Activated naive CD8-positive, alpha-beta T cell treated with anti-CD3 and anti-CD28 coated beads for 36 hours (primary cell): ENCODE measurements around the gene GFRA1. TPM values are rescaled to one million over a fixed set of nuclear protein-coding genes. Genes with fewer than 3 reads are reported as not detected.

Experiments
- DNase-seq: peaks from one replicate; pipeline ENCODE4 v3.0.0; 2021
- H3K27ac Mint-ChIP-seq: one replicate; pipeline ENCODE4 v1.8.0; 2022; ENCODE audit warnings: mild to moderate bottlenecking, moderate library complexity, mixed read lengths
- H3K27me3 Mint-ChIP-seq: one replicate; pipeline ENCODE4 v1.8.0; 2022; ENCODE audit warnings: mild to moderate bottlenecking, mixed read lengths
- H3K36me3 Mint-ChIP-seq: one replicate; pipeline ENCODE4 v1.8.0; 2021; ENCODE audit warnings: mild to moderate bottlenecking, mixed read lengths
- H3K4me1 Mint-ChIP-seq: one replicate; pipeline ENCODE4 v1.8.0; 2021; ENCODE audit warnings: mixed read lengths
- H3K4me3 Mint-ChIP-seq: one replicate; pipeline ENCODE4 v1.8.0; 2022; ENCODE audit warnings: mild to moderate bottlenecking, moderate library complexity, mixed read lengths
- H3K9me3 Mint-ChIP-seq: one replicate; pipeline ENCODE4 v1.8.0; 2022; ENCODE audit warnings: mixed read lengths
- total RNA-seq, 2 experiments: library from RNA; stranded (reverse); gene quantifications; one replicate each; pipeline ENCODE4 v1.2.3, GENCODE V29; 2021

GFRA1 gene, protein sequence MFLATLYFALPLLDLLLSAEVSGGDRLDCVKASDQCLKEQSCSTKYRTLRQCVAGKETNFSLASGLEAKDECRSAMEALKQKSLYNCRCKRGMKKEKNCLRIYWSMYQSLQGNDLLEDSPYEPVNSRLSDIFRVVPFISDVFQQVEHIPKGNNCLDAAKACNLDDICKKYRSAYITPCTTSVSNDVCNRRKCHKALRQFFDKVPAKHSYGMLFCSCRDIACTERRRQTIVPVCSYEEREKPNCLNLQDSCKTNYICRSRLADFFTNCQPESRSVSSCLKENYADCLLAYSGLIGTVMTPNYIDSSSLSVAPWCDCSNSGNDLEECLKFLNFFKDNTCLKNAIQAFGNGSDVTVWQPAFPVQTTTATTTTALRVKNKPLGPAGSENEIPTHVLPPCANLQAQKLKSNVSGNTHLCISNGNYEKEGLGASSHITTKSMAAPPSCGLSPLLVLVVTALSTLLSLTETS
- total RNA-seq, result not detected

DNA sequence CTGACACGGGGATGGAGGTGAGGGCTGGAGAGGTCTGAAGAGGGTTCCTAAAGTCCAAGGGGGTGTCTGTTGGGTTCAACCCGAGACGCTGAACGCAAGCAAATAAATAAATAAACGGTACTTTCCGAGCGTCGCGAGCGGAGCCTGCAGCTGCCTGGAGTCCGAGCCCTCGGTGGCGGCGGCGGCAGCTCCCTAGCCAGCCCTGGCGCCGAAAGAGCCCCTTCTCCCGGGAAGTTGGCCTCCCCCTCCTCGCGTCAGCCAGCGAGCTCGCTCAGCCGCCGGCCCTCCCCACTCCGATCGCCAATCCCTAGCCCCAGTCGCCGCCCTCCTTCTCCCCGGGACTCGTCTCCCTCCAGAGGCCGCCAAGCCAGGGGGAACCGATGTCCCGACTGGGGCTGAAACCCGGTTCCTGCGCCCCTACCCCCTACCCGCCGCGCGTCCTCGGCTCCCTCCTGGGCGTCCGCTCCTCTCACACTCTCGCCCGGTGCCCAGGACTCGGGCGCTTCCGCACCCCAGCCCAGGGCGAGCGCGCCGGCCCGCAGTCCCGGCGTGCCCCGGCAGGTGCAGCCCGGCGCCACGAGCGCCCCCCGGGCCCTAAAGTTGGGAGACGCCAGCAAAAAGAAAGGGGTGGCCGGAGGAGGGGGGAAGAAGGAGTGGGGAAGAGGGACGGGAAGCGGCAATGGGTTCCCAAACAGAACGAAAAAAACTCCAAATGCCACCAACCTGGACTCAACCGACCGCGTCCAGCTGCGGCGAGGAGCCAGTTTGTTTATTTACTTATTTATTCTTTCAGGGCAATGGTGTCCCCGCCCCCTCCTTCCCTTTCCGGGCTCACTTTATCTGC, at the start of gene GFRA1:
Gene GFRA1 (minus strand): TSS at position 767 of the 844 bp plus-strand sequence. CDS start 1,177 bp downstream, outside the sequence.
- Mint-ChIP-seq H3K4me1 (peaks cover 7% of the 10 kb centered on the region), H3K27me3 (peaks cover 87% of the 10 kb centered on the region), H3K36me3 (no peaks in the 10 kb centered on the region), H3K27ac (no peak within 1 kb of the TSS), H3K9me3 (no peaks in the 10 kb centered on the region), H3K4me3 (peak within 1 kb of the TSS; percentile 43)
- DNase-seq, result no peak

DNA sequence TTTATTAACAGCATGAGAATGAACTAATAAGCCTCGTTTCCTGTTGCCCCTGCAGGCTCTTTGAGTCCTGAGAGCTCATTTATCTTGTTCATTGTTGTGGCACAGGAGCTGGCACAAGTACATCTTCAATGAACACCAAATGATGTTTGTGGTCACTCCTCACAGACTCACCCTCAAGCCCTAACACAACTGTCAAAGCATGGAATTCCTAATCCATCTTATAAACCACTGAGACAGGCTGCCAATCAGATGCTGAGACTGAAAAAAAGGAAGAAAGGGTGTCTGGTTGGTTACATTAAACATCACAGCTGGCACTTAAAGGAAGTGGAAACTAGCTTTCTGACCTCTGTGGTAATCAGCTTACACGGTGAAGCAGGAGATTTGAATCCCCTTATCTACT, 43.5 kb upstream of the GFRA1 start:
- H3K27ac Mint-ChIP-seq, result no peak overlapping the region
- no peaks in the 10 kb centered on the region for H3K9me3 Mint-ChIP-seq
- no peak overlapping the region for H3K4me3 Mint-ChIP-seq
- no peaks in the 10 kb centered on the region for H3K36me3 Mint-ChIP-seq
- peaks cover 5% of the 10 kb centered on the region for H3K4me1 Mint-ChIP-seq
- no peaks in the 10 kb centered on the region for H3K27me3 Mint-ChIP-seq
- no peak for DNase-seq

DNA sequence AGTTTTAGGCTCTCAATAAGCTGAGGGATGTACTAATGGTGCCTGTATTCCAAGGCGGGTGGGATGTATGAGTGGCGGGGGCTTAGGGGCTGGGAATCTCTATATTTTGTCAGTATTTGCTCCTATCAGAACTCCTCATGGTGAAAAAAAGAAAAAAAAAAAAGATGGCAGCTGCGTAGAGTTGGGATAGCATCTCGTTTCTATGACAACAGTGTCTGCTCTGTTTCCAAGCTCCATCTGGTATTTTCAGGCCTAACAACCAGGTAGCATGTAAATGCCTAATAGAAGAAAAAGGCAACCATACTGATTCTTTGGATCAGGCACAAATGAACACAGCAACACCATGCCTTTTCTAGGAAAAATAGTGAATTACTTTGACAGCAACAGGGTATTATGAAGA, 39.5 kb upstream of the GFRA1 start:
- H3K27ac Mint-ChIP-seq, result no peak overlapping the region
- no peak for DNase-seq
- peaks cover 5% of the 10 kb centered on the region for H3K4me1 Mint-ChIP-seq
- H3K27me3 Mint-ChIP-seq, result no peaks in the 10 kb centered on the region
- H3K36me3 Mint-ChIP-seq, result no peaks in the 10 kb centered on the region
- H3K4me3 Mint-ChIP-seq, result no peak overlapping the region
- no peaks in the 10 kb centered on the region for H3K9me3 Mint-ChIP-seq

DNA sequence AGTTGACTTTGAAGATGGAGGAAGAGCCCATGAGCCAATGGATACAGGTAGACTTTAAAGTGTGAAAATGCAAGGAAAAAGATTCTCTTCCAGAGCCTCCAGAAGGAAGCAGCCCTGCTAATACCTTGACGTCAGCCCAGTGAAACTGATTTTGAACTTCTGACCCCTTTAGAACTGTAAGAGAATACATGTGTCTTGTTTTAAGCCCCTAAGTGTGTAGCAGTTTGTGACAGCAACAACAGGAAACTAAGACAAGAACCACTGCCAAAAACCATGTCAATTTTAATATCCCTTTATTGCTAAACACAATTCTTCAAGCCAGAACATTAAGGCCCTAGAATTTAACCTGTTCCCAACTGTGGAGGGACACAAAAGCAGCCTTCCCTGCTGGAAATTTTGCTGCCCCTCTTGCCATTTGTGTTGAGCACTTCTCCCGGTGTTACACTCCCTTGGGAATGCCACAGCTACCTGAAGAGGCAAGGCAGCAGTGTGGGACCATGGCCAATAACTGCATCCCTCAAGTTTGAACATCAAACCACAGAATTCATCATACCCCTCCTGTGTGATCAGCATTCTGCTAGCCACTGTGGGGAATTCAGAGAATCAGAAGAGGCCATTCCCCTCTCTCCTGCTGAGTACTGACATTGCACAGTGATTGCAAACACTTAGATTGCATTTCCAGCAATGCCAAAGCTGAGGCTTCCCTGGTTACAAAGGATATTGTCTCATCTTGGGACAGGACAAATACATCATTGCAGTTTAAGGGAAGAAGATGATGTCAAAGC, 38.9 kb upstream of the GFRA1 start:
- no peak overlapping the region for H3K27ac Mint-ChIP-seq
- H3K4me3 Mint-ChIP-seq, result no peak overlapping the region
- H3K4me1 Mint-ChIP-seq, result peaks cover 2% of the 10 kb centered on the region
- H3K27me3 Mint-ChIP-seq, result no peaks in the 10 kb centered on the region
- no peak for DNase-seq
- no peaks in the 10 kb centered on the region for H3K36me3 Mint-ChIP-seq
- no peaks in the 10 kb centered on the region for H3K9me3 Mint-ChIP-seq

DNA sequence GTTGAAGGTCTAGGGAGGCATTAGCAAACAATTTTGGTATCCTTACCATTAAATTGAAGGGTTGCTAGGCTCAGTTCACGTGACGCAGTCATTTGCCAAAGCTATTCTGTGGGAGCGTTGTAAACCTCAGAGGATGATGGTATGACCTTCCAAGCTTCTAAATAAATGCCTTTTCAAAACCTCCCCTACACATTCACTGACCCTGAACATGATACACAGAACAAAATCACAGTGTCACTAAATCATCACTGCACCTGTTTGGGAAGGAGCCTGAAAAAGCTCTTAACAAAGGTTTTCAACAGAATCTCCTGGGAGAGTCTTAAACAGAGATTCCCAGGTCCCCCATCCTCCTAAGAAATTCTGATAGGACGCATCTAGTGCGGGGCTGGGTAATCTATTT, 38.0 kb upstream of the GFRA1 start:
- no peaks in the 10 kb centered on the region for H3K27me3 Mint-ChIP-seq
- no peak overlapping the region for H3K27ac Mint-ChIP-seq
- DNase-seq, result no peak
- H3K4me3 Mint-ChIP-seq, result no peak overlapping the region
- H3K36me3 Mint-ChIP-seq, result no peaks in the 10 kb centered on the region
- no peaks in the 10 kb centered on the region for H3K4me1 Mint-ChIP-seq
- no peaks in the 10 kb centered on the region for H3K9me3 Mint-ChIP-seq

DNA sequence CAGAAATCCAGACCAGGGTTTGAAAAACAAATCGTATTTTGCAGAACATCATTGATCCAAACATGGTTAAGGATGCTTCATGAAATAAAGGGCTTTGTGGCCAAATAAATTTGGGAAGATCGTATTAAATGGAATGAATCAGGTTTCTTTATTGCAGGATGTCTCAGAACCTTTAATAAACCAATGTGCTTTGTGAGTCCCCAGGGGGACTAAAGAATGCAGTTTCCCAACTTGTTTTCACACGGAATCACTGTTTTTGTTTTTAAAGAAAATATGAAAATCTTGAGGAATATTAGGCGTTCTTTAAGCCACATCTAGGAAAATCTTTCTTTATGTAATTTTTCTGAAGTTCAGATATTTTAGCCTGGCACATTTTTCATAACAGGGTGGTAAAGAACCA, 34.4 kb upstream of the GFRA1 start:
- Mint-ChIP-seq H3K27ac (no peak overlapping the region), H3K4me1 (no peaks in the 10 kb centered on the region), H3K36me3 (no peaks in the 10 kb centered on the region), H3K4me3 (no peak overlapping the region), H3K9me3 (no peaks in the 10 kb centered on the region), H3K27me3 (no peaks in the 10 kb centered on the region)
- no peak for DNase-seq

DNA sequence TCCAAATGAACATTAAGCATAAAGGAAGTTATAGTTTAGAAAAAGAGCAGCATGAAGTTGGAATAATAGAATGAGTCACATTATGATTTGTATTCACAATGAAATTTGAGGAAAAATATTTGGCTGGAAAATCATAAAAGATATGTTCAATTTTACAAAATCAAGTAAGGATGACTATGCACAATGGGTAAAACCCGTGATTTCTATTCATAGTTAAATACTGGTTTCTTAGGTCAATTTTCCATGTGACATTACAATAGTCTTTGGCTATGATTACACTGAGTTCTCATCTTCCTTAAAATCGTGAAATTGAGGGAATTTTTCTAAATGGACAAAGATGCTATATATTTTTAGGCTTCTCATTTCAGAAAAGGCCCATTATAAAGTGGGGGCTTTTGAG, 33.8 kb upstream of the GFRA1 start:
- H3K27ac Mint-ChIP-seq, result no peak overlapping the region
- DNase-seq, result no peak
- no peaks in the 10 kb centered on the region for H3K36me3 Mint-ChIP-seq
- H3K4me1 Mint-ChIP-seq, result no peaks in the 10 kb centered on the region
- no peaks in the 10 kb centered on the region for H3K27me3 Mint-ChIP-seq
- H3K4me3 Mint-ChIP-seq, result no peak overlapping the region
- no peaks in the 10 kb centered on the region for H3K9me3 Mint-ChIP-seq

DNA sequence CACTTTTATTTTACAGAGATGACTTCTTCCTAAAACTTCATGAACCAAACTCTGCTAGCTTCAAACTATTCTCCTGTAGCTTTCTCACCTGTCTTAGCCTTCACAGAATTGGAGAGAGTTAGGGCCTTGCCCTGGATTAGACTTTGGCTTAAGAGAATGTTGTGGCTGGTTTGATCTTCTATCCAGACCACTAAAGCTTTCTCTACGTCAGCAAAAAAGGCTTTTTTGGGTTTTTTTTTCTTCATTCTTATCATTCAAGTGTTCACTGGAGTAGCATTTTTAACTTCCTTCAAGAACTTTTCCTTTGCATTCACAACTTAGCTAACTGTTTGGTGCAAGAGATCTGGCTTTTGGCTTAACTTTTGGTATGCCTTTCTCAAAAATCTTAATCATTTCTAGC, 31.9 kb upstream of the GFRA1 start:
- Mint-ChIP-seq H3K27me3 (no peaks in the 10 kb centered on the region), H3K27ac (no peak overlapping the region), H3K4me1 (no peaks in the 10 kb centered on the region), H3K9me3 (no peaks in the 10 kb centered on the region), H3K4me3 (no peak overlapping the region), H3K36me3 (no peaks in the 10 kb centered on the region)
- no peak for DNase-seq

DNA sequence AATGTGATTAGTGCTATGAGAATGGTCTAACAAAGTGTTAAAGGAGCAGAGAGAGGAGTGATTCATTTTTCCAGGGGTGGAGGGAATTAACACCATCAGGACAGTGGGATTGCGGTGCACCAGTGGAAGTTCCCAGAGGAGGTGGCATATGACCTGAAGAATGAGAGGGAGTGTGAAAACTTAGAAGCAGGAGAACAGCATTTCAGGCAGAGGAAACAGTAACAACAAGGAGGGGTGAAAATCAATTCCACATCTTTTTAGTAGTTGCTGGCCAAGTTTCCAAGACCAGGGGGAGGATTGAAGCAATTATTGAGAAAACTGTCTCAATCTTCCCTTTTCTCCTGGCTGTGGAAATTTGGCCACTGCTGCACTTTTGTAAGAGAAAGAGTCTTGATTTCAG, 27.5 kb upstream of the GFRA1 start:
- no peak for DNase-seq
- Mint-ChIP-seq H3K4me1 (no peaks in the 10 kb centered on the region), H3K27ac (no peak overlapping the region), H3K9me3 (no peaks in the 10 kb centered on the region), H3K4me3 (no peak overlapping the region), H3K36me3 (no peaks in the 10 kb centered on the region), H3K27me3 (peaks cover 7% of the 10 kb centered on the region)

DNA sequence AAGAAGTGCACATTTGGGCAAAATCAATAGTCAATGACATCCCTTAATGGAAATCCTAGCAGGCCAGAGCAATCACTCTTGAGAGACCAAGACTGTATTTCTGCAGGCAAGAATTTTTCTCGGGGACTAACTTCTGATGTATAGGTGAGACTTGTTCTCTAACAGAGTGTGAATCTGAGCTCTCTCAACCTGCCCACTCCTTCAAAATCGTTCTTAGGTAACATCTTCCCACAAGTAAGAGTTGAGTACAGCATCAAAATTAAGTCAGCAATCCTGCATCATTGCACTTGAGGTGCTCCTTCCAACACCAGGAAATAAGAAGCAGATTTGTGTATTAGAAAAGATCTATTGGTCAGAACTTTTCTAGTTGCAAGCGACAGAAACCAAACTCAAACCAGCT, 25.6 kb upstream of the GFRA1 start:
- DNase-seq, result no peak
- no peaks in the 10 kb centered on the region for H3K9me3 Mint-ChIP-seq
- peaks cover 7% of the 10 kb centered on the region for H3K27me3 Mint-ChIP-seq
- no peaks in the 10 kb centered on the region for H3K4me1 Mint-ChIP-seq
- H3K27ac Mint-ChIP-seq, result no peak overlapping the region
- no peak overlapping the region for H3K4me3 Mint-ChIP-seq
- no peaks in the 10 kb centered on the region for H3K36me3 Mint-ChIP-seq

DNA sequence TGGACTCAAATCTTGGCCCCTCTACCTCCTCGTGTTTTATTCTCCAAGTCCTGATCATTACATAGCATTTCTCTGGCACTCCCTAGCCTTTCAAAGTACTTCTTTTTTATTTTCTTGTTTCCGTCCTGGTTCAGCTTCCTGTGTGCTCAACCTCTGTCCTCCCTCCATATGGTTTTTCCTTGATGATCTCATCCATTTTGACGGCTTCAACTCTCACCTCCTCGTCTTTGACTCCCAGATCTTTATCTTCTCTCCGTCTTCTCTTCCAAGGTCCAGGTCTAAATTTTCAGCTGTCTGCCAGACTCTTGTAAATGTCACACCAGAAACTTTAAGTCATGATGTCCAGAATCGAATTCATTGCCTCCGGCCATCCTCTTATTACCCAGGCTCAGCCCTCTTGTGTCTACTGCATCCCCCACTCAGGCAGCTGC, 23.3 kb upstream of the GFRA1 start:
- no peaks in the 10 kb centered on the region for H3K4me1 Mint-ChIP-seq
- no peaks in the 10 kb centered on the region for H3K36me3 Mint-ChIP-seq
- no peaks in the 10 kb centered on the region for H3K9me3 Mint-ChIP-seq
- peaks cover 13% of the 10 kb centered on the region for H3K27me3 Mint-ChIP-seq
- no peak for DNase-seq
- no peak overlapping the region for H3K4me3 Mint-ChIP-seq
- no peak overlapping the region for H3K27ac Mint-ChIP-seq

DNA sequence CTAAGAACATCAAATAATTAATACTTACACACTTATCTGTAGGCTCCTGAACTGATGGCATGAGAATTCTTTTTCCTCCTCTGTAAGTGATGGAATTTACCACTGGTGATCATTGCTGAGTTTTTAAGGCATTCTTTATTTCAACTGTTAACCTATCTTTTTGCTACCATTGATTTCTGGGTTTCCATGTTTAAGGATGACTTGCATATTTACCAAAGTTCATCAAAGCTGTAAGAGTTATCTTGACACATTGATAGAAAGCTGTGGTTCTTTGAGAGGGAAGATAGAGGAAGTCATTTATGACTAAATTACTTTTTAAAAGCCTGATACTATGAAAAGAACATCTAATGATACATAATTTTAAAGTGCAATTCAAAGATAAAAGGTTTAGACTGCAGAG, 19.5 kb upstream of the GFRA1 start:
- Mint-ChIP-seq H3K4me1 (no peaks in the 10 kb centered on the region), H3K9me3 (peaks cover 2% of the 10 kb centered on the region), H3K4me3 (no peak overlapping the region), H3K36me3 (no peaks in the 10 kb centered on the region), H3K27me3 (peaks cover 10% of the 10 kb centered on the region), H3K27ac (no peak overlapping the region)
- DNase-seq, result no peak

DNA sequence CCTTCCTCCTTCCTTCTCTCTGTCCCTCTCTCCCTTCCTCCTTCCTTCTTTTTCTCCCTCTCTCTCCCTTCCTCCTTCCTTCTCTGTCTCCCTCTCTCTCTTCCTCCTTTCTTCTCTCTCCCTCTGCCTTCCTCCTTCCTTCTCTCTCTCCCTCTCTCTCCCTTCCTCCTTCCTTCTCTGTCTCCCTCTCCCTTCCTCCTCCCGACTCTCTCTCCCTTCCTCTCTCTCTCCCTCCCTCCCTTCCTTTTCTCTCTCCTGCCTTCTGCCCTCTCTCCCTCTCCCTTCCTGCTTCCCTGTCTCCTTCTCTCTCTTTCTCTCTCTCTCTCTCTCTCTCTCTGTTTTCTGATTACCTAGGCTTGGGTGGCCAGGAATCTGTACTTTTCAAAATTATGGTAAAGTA, 16.6 kb upstream of the GFRA1 start:
- Mint-ChIP-seq H3K36me3 (no peaks in the 10 kb centered on the region), H3K9me3 (peaks cover 2% of the 10 kb centered on the region), H3K4me1 (peaks cover 3% of the 10 kb centered on the region), H3K27me3 (peaks cover 24% of the 10 kb centered on the region), H3K27ac (no peak overlapping the region), H3K4me3 (no peak overlapping the region)
- no peak for DNase-seq

DNA sequence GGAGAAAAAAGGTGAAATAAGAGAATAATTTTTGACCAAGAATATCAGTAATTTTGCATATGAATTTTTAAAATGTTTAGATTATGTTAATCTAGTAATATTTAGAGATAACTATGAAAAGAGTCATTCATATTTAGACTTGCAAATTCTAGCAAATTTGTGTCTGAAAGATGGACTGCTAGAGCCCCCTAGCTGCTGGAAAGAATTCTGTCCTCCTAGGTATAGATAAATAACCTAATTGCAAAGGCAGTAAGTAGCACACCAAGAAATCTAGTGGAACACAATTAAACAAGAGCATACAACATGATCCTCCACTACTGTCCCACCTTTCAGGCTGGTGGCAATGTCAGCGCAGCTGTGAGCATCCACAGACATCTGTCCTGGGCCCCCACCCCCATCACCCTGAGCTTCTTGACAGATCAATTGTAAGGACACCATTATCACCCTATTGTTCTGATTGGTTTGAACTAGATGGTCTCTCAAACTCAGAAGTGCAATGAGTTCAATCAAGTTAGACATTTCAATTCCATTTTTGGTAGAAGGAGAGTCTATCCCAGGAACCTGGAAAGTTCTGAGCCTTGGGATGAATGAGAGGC, 15.0 kb upstream of the GFRA1 start:
- no peak overlapping the region for H3K27ac Mint-ChIP-seq
- DNase-seq, result no peak
- peaks cover 3% of the 10 kb centered on the region for H3K4me1 Mint-ChIP-seq
- H3K4me3 Mint-ChIP-seq, result no peak overlapping the region
- peaks cover 2% of the 10 kb centered on the region for H3K9me3 Mint-ChIP-seq
- H3K36me3 Mint-ChIP-seq, result no peaks in the 10 kb centered on the region
- H3K27me3 Mint-ChIP-seq, result peaks cover 24% of the 10 kb centered on the region
